GM19035 (cell line): Measurements from ENCODE around the gene DBNL.

Source experiments
- ATAC-seq: cut with Tn5 transposase; IDR thresholded peaks from one replicate; pipeline ENCODE4 v1.9.1; 2021; ENCODE audit not compliant: unreplicated experiment

DBNL gene

DNA sequence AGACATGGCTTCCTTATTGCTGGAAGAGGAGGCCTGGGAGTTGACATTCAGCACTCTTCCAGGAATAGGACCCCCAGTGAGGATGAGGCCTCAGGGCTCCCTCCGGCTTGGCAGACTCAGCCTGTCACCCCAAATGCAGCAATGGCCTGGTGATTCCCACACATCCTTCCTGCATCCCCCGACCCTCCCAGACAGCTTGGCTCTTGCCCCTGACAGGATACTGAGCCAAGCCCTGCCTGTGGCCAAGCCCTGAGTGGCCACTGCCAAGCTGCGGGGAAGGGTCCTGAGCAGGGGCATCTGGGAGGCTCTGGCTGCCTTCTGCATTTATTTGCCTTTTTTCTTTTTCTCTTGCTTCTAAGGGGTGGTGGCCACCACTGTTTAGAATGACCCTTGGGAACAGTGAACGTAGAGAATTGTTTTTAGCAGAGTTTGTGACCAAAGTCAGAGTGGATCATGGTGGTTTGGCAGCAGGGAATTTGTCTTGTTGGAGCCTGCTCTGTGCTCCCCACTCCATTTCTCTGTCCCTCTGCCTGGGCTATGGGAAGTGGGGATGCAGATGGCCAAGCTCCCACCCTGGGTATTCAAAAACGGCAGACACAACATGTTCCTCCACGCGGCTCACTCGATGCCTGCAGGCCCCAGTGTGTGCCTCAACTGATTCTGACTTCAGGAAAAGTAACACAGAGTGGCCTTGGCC, 16.6 kb downstream of the DBNL start:
- no peak for ATAC-seq

DNA sequence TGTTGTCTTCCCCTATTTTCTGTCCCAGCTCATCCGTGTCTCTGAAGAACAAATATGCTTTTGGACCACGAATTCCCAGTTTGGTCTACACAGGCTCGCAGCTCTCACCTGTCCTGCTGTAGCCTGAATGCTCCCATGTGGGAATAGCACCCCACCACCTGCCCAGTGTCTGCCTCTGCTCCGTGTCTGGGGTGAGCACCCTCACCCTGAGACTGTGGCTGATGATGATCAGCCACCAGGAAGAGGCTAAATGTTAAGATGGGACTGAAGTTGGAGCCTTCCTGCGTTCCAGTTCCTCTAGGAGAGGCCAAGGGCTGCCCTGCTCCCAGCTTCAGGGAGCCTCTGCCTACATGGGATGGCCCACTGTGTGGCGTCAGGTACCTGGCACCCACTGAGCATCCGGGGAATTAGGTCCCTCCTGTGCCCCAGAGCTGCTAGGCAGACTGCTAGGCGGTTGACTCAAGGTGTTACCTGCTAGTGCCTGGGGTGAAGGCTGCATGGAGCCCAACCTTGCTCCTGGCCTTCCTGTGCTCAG, 17.2 kb downstream of the DBNL start:
- no peak for ATAC-seq

DNA sequence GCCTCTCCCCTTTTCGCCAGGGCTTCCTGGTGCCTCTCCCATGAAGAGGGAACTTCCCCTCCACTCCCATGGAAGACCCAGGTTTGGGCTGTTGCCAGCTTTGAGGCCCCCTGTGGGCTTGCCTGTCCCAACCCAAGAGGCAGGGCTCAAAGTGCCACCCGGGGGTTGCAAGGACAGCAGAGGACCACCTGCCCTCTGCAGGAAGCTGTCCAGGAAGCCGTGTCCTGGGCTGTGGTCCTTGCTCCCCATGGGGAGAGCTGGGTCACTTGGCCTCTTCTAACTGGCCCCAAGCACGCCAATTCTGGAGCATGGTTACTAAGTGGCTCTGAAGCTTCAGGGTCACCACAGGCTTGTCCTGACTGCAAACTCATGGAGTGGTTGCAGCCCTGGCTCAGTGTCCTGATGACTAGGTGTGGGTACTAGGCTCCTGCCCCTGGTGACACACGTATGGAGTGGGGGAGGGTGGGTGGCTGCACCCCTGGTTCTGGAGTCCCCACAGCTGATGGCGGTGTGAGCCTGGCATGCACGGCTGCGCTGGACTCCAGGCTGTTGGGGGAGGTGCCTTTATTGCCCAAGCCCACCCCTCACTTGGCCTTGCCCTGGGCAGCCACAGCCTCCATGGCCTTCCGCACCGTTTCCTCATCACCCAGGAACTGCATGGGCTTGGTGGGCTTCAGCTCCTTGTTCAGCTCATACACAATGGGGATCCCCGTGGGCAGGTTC, 17.8 kb downstream of the DBNL start:
- no peak for ATAC-seq

DNA sequence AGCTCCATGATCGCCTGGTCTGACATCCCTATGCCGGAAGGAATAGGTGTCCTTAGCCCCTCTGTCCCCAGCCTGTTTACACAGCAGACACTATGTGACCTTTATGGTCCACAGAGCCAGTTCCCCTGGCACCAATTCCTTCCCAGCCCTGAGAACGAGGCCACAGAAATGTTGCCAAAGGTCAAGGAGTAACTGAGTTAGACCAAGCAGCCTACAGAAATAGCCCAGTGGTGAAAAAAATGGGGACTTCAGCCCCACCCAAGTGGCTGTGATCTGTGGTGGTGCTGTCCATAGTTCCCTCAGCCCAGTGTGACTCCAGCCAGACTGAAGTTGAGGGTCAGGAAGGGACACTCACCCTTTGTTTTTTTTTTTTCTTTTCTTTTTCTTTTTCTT, 18.4 kb downstream of the DBNL start:
- ATAC-seq: no peak

- no peak for ATAC-seq
Measured at GRCh38 chr7:44063547-44063893, 19.0 kb downstream of the DBNL start.

DNA sequence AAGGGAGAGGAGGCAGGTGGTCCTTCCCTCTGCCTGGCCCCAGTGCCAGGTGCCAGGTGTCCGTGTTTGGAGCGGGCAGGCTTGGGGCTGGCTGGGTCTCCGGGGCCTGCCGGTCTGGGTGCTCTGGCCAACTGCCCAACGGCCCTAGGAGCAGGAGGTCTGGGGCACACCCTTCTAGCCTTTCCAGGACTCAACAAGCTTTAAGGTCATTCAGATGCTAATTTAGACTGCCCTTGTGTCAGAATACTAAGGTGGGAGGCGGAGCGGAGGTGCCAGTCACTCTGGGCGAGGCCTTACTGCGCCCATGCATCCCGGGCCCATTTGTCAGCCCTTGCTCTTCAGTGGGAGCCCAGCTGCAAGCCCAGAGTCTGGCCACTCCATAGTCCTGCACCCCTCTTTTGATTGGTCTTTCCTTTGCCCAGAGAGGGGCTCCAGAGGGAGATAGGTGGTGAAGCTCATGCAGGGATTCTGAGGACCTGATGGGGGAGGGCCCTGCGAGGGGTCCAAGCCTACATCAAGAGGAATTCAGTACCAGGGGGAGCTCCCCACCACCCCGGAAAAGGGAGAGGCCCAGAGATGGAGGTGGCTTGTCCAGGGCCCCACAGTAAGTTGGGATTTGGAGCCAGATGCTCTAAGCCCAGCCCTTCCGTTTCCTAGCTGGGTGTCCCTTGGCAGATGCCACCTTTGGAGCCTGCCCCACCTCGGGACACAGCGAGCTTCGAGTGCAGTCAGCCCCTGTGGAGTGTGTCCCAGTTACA, 19.6 kb downstream of the DBNL start:
- no peak for ATAC-seq

- no peak for ATAC-seq
Measured at GRCh38 chr7:44064791-44065430, 20.4 kb downstream of the DBNL start.

DNA sequence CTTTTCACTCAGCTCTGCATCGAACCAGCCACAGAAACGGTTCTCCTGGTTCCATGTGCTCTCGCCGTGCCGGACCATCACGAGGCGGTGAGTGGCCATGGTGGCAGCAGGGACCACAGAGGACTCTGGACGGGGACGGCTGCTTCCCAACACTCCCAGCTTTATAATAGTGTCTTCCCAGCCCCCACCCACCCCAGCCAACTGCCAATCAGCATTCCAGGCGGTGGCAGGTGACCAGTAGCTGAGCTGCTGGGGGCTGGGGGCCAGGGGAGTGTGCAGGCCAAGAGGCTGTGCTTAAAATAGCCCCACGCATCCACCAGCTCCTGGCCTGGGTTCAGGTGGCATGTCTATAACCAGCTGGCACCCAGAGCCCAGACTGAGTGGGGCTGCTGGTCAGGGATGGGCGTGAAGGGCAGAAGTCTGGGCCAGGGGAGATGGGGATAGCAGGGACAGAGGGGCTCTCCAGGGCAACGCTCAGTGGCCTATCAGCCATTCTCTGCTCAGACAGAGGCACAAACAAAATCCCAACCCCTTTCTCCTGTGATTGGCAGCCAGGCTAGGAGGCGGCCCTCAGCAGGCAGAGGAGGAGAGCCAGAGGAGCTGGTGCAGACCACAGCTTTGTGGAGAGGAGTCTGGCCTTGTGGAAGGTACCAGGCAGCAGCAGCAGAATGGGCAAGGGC, 21.1 kb downstream of the DBNL start, which contains the start of gene PGAM2:
PGAM2 (minus strand) TSS at position 137 of the 680 bp plus-strand sequence; CDS start at position 99, 38 bp downstream.
- ATAC-seq: no peak

DNA sequence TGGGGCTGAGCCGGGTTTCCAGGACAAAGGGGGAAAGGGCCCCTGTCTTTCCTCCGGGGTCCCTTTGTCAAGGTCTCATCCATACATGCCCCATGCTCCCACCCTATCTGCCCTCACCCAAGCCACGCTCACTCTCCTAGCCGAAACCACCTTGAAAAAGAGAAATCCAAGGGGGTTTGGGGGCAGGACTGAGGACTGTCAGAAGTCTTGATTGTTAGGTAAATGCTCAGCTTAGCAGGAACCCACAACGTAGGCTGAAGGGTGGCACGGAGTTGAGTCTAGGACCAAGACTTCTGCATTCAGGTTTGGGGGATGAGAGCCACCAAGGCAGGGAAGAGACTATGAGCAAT, 21.6 kb downstream of the DBNL start:
- ATAC-seq: no peak

DNA sequence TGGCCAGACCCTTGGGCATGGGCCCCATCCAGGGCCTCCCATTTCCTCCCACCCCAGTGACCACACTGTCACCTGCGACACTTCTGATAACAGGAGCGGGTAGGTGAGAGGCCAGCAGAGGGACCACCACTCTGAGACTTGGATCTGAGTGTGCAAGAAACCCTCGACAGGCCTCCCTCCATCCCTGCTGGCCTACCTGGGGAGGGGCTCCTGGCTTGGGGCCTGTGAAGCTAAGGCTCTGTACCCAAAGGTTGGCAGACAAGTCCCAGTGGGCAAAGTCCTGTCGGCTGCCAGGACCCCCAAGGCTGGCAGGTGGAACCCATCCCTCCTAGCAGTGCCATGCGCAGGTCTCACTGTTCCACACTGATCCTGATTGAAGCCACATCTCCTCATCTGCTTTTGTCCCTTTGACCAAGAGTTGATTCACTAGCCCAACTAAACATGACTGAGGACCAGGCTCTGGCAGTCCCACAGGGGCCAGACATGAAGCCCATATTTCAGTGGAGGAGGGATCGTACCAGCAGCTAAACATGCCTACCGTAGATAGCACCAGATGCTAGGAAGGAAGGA, 22.1 kb downstream of the DBNL start:
- no peak for ATAC-seq

DNA sequence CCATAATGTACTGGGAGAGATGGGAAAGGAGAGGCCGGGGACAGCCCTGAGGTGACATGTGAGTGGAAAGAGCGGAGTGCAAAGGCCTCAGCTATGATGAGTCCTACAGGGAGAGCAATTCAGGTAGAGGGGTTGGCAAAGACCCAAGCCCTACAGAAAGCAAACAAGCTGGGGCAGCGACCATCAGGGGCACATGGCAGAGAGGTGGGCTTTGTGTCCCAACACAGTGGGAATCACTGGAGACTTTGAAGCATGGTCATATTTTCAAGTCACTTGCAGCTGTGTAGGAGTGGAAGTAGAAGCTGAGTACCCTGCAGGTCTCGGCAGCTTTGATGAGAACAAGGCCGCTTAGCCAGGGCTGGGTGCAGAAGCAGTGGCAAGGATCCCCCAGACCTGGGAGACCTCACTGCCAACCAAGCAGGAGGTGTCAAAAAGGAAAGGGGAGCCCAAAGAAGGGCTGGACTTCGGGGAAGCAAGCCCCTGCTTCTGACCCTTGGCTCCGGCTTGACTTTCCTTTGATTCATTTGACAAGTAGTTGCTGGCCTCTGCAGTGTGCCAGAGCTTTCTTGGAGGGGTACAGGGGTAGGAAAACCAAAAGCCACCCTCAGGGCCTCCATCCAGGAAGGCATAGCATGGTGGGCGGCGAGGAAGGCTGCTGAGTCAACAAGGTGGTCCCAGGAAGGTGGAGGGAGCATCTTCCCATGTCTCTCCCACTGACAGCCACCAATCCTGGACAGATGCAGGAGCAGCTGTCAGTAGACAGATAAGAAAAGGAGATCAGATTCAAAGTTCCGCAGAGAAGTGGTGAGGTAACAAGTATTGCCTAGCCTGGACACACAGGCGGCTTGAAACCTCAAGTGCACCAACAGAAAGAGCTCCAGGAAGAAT, 22.8 kb downstream of the DBNL start:
- no peak for ATAC-seq

- no peak for ATAC-seq
Measured at GRCh38 chr7:44068054-44068453, 23.6 kb downstream of the DBNL start.

DNA sequence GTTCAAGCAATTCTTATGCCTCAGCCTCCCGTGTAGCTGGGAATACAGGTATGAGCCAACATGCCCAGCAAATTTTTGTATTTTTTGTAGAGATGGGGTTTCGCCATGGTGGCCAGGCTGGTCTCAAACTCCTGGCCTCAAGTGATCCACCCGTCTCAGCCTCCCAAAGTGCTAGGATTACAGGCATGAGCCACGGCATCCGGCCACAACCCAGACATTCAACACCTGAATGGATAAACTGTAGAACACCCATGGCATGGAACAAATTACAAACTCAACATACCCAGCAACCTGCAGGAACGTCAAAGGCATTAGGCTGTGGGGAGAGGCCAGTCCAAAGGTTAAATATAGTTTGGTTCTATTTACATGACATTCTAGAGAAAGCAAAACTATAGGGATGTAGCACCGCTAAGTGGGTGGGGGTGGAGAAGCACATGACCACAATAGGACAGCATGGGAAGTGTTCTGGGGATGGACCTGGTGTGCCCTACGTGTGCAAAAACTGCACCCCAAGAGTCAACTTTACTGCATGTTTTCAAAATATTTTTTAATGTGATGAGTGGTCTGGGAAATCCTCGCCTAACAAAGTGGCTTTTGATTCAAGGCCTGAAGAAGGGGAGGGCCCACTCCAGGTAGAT, 27.3 kb downstream of the DBNL start:
- no peak for ATAC-seq

DNA sequence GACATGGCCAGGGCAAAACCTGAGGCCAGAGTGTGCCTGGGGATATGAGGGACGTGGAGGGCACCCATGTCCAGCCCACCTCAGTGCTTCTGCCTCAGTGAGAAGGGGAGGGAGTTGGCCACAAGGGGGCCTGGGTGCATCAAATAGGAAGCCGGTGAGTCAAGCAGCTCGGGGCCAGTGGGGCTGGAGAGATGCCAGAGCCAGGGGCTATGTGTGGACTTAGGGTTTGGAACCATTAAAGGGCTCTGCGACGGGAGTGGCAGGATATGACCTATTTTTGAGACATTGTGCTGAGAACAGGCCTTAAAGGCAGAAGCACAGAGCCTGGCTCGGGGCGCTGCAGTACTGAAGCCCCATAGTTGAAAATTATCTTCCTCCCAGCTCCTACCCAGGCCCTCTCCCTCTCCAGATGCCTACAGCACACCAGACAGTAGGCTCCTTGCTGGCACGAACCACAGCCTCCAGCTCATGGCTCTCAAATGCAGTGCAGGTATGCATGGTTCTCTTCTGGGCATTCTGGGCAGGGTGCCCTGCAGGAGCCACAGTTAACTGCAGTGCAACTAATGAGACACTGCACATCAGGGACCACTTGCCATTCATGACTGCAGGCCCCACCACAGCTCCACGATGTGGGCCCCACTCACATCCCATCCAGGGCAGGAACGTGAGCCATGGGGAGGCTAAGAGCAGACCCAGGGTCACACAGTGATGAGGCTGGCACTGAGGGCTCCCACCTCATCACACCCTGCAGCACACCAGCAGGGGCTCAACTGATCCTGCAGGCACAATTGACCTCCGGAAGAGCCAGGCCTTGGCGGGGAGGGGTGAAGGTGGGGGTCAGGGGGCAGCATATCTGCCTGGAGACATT, 28.1 kb downstream of the DBNL start:
- ATAC-seq: no peak

- ATAC-seq: peak; percentile 66
Measured at GRCh38 chr7:44073664-44074348, 29.3 kb downstream of the DBNL start.

GRCh38 chr7:44074349-44074695, 29.8 kb downstream of the DBNL start:
- peak; percentile 11 for ATAC-seq

GRCh38 chr7:44075296-44076075, 31.0 kb downstream of the DBNL start:
- ATAC-seq: no peak
